HEK293 (cell line): ENCODE data around the gene ANAPC10.

Experiments used
- CTCF ChIP-seq: fragments of 450-650 bp; formaldehyde crosslinking; IDR thresholded peaks from 2 replicates; pipeline ENCODE4 v1.5.1; 2016; ENCODE audit warnings: missing biosample characterization, missing genetic modification characterization
- SP2 ChIP-seq: fragments of 450-650 bp; formaldehyde crosslinking; IDR thresholded peaks from 2 replicates; pipeline ENCODE4 v1.5.1; 2016; ENCODE audit warnings: missing biosample characterization, missing genetic modification characterization
- ZNF292 ChIP-seq: fragments of 450-650 bp; formaldehyde crosslinking; IDR thresholded peaks from 2 replicates; pipeline ENCODE4 v1.5.1; 2016; ENCODE audit warnings: low read depth, missing biosample characterization, missing genetic modification characterization, borderline replicate concordance
- ZNF416 ChIP-seq: fragments of 450-650 bp; formaldehyde crosslinking; IDR thresholded peaks from 2 replicates; pipeline ENCODE4 v1.5.1; 2016; ENCODE audit warnings: missing biosample characterization, missing genetic modification characterization
- ZNF530 ChIP-seq: fragments of 450-650 bp; formaldehyde crosslinking; IDR thresholded peaks from 2 replicates; pipeline ENCODE4 v1.5.1; 2016; ENCODE audit warnings: low read depth, missing biosample characterization, missing genetic modification characterization
- ZNF76 ChIP-seq: fragments of 450-650 bp; formaldehyde crosslinking; IDR thresholded peaks from 2 replicates; pipeline ENCODE4; 2016; ENCODE audit warnings: low read depth, missing biosample characterization, missing genetic modification characterization, borderline replicate concordance
- TF ChIP-seq, protein P1 (sequence below): fragments of 450-650 bp; formaldehyde crosslinking; IDR thresholded peaks from 2 replicates; pipeline ENCODE4 v1.5.1; 2016; ENCODE audit warnings: missing biosample characterization, missing genetic modification characterization

DNA sequence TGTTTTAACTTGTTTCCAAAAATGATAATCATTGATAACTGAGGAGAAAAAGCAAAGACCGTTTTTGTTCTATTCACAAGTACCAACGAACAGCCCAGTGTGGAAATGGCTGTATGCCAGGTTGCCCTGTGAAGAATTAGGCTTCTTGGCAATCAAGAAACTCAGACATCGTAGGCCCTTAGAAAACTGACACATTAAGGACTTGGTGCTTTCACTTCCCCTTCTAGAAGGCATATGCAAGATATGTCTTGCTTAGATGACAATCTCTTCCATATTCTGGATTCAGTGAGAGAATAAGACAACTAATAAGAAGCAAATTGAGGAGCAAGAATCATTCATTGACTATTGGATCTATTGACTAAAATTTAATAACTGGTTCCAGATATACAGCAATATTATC is 56.6 kb downstream of the ANAPC10 start:
- no peak for TF ChIP-seq CTCF
- no peak for TF ChIP-seq SP2 (tag by site-specific recombination)
- no peak for TF ChIP-seq ZNF530 (tag by site-specific recombination)
- TF ChIP-seq ZNF76: no peak
- TF ChIP-seq ZNF416 (tag by site-specific recombination): no peak
- TF ChIP-seq, protein P1, sequence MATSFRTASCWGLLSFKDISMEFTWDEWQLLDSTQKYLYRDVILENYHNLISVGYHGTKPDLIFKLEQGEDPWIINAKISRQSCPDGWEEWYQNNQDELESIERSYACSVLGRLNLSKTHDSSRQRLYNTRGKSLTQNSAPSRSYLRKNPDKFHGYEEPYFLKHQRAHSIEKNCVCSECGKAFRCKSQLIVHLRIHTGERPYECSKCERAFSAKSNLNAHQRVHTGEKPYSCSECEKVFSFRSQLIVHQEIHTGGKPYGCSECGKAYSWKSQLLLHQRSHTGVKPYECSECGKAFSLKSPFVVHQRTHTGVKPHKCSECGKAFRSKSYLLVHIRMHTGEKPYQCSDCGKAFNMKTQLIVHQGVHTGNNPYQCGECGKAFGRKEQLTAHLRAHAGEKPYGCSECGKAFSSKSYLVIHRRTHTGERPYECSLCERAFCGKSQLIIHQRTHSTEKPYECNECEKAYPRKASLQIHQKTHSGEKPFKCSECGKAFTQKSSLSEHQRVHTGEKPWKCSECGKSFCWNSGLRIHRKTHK (tag by site-specific recombination): no peak
- no peak for TF ChIP-seq ZNF292 (tag by site-specific recombination)
